Endometrial microvascular endothelial cells (primary cell): Measurements from ENCODE around the gene PTPN3. TPM values are rescaled to one million over a fixed set of nuclear protein-coding genes. Genes with fewer than 3 reads are reported as not detected.

Source experiments
- in situ Hi-C: cut with HindIII; loops from 2 replicates; pipeline ENCODE4 v1.10.0; 2017; ENCODE audit warnings: low sequenced_read_pairs, low pct_unique_long_range_greater_than_20kb; ENCODE audit errors: inconsistent ontology term
- total RNA-seq: library from RNA; depleted of rRNA; stranded (reverse); fragments of >200 nt; gene quantifications from one replicate; pipeline ENCODE4 v1.2.3, GENCODE V29; 2015; ENCODE audit errors: inconsistent ontology term

The PTPN3 gene
- total RNA-seq, 1 donor from 2014 or later = 0.37 TPM

GRCh38 chr9:109331353-109331752 is 166.8 kb downstream of the PTPN3 start:
- in situ Hi-C loops = no loop called here

GRCh38 chr9:109329638-109330258 is 168.4 kb downstream of the PTPN3 start:
- in situ Hi-C loops = no loop called here

GRCh38 chr9:109328978-109329637 is 169.0 kb downstream of the PTPN3 start:
- in situ Hi-C loops = no loop called here

Other genes with a start within 250 kb of the PTPN3 start
- gene EPB41L4B, start 177.2 kb downstream of the PTPN3 start, total RNA-seq = 0.19 TPM